ENCODE measurements around the gene GRWD1.

- TF ChIP-seq CTCF (IDR thresholded peaks at IDR 0.05; ENCODE audit: low read length): peak; percentile 57
- TF ChIP-seq EZH2 (IDR thresholded peaks at IDR 0.05; ENCODE audit: borderline replicate concordance, low read length): no peak
Measured at GRCh38 chr19:48506138-48506733, 60.5 kb downstream of the GRWD1 start.
